KOPT-K1 (cell line): Measurements from ENCODE around the gene PFKL.
"Not testable (repeated sequence)": the region's sequence is repeated elsewhere in the genome, so short reads cannot be mapped to it uniquely, and the experiment has no call there.

Source experiments
- H3K27ac ChIP-seq: fragments of 200-600 bp; sonication (generic); 2 replicates; pipeline ENCODE4 v1.5.1; 2016; ENCODE audit warnings: antibody characterized with exemption, mild to moderate bottlenecking, low read depth, low read length; ENCODE audit not compliant: poor library complexity, severe bottlenecking
- H3K36me3 ChIP-seq: fragments of 200-600 bp; sonication (generic); 2 replicates; pipeline ENCODE4 v1.5.1; 2017; ENCODE audit warnings: antibody characterized with exemption, mild to moderate bottlenecking, low read length, moderate library complexity; ENCODE audit not compliant: insufficient read depth
- H3K9me3 ChIP-seq: fragments of 200-600 bp; sonication (generic); 2 replicates; pipeline ENCODE4 v1.5.1; 2017; ENCODE audit warnings: antibody characterized with exemption, low read length, mild to moderate bottlenecking; ENCODE audit not compliant: insufficient read depth, poor library complexity, severe bottlenecking

Gene PFKL

DNA sequence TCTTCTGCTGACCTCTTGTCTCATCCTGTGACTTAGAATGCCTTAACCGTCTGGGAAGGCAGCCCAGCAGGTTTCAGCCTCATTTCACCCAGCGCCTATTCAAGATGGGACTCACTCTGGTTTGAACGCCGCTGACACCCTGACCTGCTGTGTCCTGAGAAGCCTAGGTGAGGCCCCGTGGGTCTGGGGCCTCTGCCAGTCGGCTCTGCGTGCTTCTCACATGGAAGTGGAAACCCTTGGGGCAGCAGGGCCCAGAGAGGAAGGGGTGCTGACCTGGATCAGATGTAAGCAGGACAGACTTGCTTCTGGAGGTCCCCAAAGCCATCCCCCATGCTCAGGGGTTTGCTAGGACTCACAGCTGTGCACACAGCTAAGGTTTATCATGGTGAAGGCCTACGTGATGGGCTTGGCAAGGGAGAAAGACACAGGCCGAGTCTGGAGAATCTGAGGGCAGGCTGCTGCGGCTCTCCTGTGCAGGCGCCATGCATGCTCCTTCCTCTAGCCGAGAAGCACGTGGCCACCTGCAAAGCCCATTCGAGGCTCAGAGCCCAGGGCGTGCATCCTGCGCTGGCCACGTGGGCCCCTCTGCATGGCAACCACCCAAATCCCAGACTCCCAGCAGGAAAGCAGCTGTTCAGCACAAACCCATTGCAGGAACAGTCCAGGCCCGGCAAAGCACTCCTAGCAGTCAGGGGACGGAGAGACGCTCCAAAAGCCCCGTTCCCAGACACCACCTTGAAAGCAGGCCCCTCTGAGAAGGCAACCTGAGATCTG, 57.4 kb downstream of the PFKL start:
- H3K27ac ChIP-seq: no peak overlapping the region
- no peaks in the 10 kb centered on the region for H3K9me3 ChIP-seq
- H3K36me3 ChIP-seq: peaks cover 28% of the 10 kb centered on the region

DNA sequence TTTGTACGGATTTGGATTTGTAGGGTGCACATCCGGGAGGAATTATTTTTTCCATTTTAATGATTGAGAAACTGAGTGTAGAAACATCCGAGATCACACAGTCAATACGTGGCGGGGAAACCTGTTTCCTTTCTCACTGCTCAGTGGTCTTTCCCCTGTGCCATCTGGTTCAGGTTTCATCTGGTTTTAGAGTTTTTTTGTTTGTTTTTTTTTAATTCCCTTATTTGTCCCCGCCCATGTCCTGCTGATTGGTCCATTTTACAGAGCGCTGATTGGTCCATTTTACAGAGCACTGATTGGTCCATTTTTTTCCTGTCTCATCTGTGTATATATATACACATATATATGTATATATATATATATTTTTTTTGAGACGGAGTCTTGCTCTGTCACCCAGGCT, 59.5 kb downstream of the PFKL start:
- H3K36me3 ChIP-seq: peaks cover 34% of the 10 kb centered on the region
- H3K9me3 ChIP-seq: no peaks in the 10 kb centered on the region
- no peak overlapping the region for H3K27ac ChIP-seq

DNA sequence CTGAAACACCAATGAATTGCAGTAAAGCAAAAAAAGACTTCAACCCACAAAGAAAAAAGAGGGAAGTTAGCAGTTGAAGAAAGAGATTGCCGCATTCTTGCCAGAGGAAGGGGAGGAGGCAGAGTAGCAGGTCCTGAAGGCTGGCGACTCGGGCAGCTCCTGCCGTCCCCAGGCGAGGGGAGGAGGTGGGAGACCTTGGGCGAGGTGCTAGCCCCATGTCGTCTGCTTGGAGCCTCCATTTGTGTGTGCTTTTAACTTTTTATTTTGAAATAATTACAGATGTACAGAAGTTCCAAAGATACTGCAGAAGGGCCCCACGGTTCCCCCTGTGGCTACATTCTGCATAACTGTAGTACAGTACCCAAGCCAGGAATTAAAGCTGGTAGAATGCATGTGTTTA, 60.3 kb downstream of the PFKL start:
- Histone ChIP-seq H3K36me3 (peaks cover 42% of the 10 kb centered on the region), H3K9me3 (no peaks in the 10 kb centered on the region), H3K27ac (no peak overlapping the region)

DNA sequence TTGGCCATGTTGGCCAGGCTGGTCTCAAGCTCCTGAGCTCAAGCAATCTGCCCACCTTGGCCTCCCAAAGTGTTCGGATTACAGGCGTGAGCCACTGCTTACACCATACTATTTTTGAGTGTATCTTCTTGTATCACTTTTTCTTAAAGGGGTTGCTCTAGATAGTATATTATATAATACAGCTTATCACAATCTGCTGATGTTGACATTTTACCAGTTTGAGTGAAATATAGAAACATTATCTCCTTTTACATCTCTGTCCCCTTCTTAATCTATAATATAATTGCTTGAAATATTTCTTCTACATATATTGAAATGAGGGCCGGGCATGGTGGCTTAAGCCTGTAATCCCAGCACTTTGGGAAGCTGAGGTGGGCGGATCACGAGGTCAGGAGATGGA, 62.0 kb downstream of the PFKL start:
- H3K27ac ChIP-seq, H3K9me3 ChIP-seq: not testable (repeated sequence)
- peaks cover 50% of the 10 kb centered on the region for H3K36me3 ChIP-seq

DNA sequence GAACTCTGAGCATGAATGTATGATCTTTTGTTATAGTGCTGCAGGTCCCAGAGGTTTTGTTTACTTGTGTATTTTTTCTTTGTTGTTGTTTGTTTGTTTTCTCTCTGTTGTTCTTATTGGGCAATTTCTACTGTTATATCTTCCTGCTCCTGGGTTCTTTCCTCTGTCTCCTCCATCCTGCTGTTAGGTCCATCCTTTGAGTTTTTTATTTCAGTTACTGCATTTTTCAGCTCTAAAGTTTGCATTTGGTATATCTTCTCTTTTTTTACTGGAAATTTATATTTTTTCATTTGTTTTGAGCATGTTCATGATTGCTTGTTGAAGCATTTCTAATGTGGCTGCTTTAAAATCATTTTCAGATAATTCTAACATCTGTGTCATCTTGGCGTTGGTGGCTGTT, 63.4 kb downstream of the PFKL start:
- no peak overlapping the region for H3K27ac ChIP-seq
- H3K9me3 ChIP-seq: no peaks in the 10 kb centered on the region
- H3K36me3 ChIP-seq: peaks cover 49% of the 10 kb centered on the region; the same call in 1 of the 2 replicates

DNA sequence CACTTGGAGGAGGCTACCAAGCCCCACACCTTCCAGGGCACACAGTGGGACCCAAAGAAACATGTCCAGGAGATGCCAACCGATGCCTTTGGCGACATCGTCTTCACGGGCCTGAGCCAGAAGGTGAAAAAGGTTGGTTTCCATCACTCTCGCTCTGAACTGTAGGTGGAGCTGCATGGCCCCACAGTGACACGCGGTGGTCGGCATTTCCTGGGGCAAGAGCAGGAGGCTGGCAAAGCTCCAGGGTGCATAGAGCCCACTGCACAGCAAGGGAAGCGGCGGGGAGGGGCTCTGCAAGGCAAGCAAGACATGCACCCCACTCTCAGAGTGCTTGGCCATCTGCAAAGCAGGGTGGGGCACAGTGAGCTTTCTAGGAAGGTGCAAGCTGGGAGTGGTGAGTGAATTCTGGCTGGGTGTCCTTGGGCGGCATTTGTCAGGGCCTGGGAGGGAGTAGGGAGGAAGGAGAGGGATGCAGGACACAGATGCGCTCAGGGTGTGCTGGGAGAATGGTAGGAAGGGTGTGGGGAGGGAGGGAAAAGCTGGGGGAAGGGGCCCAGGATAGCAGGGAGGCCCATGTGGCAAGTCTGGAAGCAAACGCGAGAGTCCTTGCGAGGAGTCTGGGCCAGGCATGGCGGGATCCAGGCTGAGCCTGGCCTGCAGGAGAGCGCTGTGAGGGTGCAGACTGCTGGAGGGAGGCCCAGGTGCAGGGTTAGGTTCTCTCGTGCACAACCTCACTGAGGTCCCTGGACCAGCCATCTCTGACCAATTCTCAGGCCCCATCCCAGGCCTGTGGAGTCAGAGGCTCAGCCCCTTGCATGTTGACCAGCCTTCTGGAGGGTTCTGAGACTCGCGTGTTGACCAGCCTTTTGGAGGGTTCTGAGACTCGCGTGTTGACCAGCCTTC, 64.5 kb downstream of the PFKL start:
- Histone ChIP-seq H3K9me3 (no peaks in the 10 kb centered on the region), H3K27ac (peak overlapping the region; percentile 9), H3K36me3 (peaks cover 44% of the 10 kb centered on the region; the same call in 1 of the 2 replicates)

DNA sequence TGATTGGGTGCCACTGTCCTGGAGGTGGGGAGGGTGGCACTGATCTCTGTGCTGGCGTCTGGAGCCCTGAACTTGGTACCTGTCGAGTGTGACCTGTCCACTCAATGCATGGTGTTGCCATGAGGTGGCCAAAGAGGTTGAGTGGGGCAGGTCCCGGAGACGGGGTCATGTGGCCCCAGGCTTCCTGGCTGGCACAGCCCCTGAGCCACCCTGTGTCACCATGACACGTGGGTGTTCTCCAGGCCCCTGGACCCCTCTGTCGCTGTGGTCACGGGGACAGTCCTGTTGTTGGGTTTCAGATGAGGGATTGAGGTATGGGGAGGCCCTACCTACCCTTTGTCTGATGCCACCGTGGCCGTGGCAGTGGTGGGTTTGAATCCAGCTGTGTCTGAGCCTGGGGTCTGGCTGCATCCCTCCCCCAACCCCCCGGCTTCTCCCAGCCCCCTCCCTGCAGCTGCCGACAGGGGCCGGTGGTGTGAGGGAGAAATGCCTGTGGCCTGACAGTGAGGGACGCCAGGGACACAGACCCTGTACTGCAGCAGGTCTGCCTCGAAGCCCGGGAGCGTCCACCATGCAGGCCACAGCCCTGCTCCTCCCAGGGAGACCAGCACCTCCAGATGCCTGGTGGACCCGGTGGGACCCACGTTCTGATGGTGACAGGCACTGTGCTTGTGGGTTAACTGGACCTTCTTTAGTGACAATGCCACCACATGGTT, 65.6 kb downstream of the PFKL start:
- H3K36me3 ChIP-seq: peaks cover 49% of the 10 kb centered on the region; the same call in 1 of the 2 replicates
- no peaks in the 10 kb centered on the region for H3K9me3 ChIP-seq
- H3K27ac ChIP-seq: no peak overlapping the region

DNA sequence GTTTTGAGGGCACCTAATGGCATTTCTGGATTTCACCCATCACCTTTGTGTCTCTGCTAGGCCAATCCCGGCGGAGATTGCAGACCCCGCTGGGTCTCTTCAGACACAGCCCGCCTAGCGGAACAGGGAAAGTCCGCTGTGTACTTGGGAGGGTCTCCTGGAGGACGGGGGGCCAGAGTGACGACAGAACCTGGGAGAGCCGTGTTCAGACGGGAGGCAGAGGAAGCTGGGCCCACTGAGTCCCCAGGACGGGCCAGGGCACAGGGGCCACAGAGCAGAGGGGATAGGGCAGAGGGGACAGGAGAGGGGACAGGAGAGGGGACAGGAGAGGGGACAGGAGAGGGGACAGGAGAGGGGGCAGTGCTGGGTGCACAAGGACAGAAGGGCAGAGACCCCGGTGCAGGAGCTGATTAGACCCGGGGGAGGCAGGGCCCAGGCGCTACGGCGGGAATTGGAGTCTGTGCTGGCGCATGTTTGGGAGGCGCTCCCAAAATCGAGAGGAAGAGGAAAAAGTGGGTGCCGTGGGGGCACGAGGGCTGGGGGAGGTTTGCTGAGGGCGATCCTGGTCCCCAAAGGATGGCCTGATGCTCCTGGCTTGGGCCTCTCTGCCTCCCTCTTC, 66.2 kb downstream of the PFKL start:
- peaks cover 56% of the 10 kb centered on the region; the same call in 1 of the 2 replicates for H3K36me3 ChIP-seq
- no peaks in the 10 kb centered on the region for H3K9me3 ChIP-seq
- no peak overlapping the region for H3K27ac ChIP-seq

DNA sequence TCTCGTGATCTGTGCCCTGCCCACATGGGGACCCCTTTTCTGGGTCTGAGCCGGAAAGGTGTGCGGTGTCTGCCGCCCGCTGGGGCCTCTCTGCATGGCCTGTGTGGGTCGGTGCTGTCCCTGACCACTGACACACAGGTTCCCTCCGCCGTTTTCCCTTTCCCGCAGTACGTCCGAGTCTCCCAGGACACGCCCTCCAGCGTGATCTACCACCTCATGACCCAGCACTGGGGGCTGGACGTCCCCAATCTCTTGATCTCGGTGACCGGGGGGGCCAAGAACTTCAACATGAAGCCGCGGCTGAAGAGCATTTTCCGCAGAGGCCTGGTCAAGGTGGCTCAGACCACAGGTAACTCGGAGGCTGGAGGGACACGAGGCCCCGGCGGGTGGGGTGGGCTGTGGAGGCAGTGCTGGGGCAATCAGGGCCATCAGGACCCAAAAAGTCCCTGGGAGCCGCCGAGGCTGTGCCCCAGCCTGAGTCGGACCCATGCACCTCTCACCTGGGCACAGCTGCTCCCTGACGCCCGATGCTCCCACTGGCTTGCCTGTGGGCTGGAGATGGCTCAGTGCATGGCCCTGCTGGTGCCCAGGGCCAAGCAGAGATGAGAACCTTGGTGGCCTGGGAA, 66.8 kb downstream of the PFKL start:
- Histone ChIP-seq H3K9me3 (no peaks in the 10 kb centered on the region), H3K27ac (no peak overlapping the region), H3K36me3 (peaks cover 62% of the 10 kb centered on the region; the same call in 1 of the 2 replicates)

DNA sequence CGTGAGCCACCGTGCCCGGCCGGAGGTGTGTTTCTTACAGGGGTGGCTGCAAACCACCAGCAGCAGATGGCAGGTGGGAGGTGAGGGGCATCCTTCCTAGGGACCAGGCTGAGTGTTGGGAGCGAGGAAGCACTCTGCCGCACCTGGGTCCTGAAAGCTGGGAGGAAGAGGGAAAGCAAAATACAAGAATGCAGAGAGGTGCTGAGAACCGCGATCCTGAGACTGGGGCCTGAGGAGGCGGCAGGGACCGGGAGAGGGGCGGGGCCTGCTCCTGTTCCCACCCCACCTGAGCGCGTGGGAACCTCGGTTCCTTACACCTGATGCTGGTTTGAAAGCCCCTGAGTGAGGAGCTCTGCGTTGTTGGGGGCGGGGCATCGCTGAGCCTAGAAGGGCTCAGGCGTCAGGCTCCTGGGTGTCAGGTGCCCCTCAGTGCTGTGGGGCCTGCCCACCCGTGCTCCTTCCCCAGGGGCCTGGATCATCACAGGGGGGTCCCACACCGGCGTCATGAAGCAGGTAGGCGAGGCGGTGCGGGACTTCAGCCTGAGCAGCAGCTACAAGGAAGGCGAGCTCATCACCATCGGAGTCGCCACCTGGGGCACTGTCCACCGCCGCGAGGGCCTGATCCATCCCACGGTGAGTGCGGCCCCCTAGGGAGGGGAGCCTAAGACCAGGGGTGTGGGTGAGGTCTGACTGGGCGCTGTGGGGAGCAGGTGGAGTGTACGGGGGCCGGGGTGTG, 69.0 kb downstream of the PFKL start:
- Histone ChIP-seq H3K9me3 (no peaks in the 10 kb centered on the region), H3K36me3 (peaks cover 76% of the 10 kb centered on the region; the same call in 1 of the 2 replicates)

DNA sequence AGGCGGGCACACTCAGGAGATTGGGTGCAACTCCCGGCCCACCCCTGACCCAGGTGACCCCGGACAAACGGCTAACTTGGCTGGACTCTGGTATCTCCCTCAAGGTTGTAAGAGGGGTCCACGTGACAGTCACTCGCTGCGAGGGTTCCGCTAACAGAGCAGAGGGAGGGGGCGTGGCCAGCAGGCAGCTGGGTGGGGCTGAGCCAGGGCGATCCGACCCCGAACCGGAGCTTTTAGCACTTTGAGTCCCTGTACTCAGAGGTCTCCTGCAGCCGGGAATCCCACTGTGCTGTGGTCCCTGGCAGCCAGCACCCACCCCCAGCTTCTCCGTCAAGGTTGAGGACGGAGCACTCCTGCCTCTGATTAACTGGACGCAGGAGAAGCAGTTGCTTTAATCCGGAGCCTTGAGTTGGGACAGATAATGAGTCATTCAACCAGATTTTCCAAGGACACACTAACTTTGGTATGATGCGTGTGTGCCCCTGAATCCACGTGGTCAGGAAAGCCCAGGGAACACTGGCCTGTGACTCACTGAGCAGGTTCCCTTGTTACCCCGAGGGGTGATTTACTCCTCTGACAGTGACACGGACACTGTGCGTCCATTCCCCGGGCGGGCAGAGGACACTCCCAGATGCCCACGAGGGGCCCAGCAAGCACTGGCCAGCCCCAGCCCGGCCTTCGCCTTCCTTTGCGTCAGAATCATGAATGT, 70.3 kb downstream of the PFKL start:
- Histone ChIP-seq H3K27ac (no peak overlapping the region), H3K9me3 (no peaks in the 10 kb centered on the region), H3K36me3 (peaks cover 73% of the 10 kb centered on the region)

More for the DNA sequence above, 69.0 kb downstream of the PFKL start:
- H3K27ac ChIP-seq: no peak overlapping the region

DNA sequence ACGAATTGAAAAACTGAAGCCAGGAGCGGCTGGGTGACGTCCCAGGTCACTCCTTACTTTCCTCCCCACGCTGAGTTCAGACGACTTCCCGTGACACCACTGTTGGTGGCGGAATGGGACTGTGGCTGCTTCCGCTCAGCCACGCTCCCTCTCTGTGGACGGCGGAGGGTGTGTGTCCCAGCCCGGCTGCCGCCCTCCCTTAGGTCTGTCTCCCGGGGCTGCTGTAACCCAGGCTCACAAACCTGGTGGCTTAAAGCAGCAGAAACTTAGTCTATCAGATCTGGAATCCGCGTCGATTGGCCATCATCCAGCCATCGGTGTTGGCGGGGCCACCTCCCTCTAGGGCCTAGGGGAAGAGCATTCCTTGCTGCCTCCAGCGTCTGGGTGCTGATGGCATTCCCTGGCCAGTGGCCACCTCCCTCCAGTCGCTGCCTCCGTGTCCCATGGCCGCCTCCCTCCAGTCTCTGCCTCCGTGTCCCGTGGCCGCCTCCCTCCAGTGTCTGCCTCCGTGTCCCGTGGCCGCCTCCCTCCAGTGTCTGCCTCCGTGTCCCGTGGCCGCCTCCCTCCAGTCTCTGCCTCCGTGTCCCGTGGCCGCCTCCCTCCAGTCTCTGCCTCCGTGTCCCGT, 71.0 kb downstream of the PFKL start:
- peaks cover 73% of the 10 kb centered on the region for H3K36me3 ChIP-seq
- H3K9me3 ChIP-seq: no peaks in the 10 kb centered on the region
- no peak overlapping the region for H3K27ac ChIP-seq

DNA sequence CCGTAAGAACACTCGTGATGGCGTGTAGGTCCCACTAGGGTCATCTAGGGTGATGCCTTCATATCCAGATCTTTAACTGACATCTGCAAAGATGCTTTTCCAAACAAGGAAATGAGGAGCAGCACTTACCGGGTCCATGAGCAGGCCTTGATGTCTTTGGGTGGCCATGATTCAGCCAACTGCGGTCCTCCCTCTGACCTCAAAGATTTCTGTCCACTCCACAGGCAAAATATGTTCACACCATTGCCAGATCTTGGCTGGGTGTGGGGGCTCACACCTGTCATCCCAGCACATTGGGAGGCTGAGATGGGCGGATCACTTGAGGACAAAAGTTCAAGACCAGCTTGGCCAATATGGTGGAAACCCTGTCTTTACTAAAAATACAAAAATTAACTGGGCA, 71.7 kb downstream of the PFKL start:
- H3K27ac ChIP-seq: no peak overlapping the region

More for the DNA sequence above, 71.7 kb downstream of the PFKL start:
- Histone ChIP-seq H3K9me3 (no peaks in the 10 kb centered on the region), H3K36me3 (peaks cover 73% of the 10 kb centered on the region)
